Thoracic aorta (tissue), 2 donors: ENCODE data around the gene MYMK. TPM values are rescaled to one million over a fixed set of nuclear protein-coding genes. Genes with fewer than 3 reads are reported as not detected.

Experiments used
- ATAC-seq: fragments of 150-250 bp; one replicate; pipeline ENCODE4 v1.8.0; 2017; ENCODE audit warnings: low read depth; ENCODE audit not compliant: insufficient number of reproducible peaks, low FRiP score
- DNase-seq: peaks from one replicate; pipeline ENCODE4 v3.0.0-alpha.2; 2020; ENCODE audit warnings: low spot score
- H3K27ac ChIP-seq, 2 donors: fragments of 200-600 bp; sonication (generic); 1 replicate in 1 of 2; 2 replicates in 1 of 2; pipeline ENCODE4 v1.5.1; 2016; ENCODE audit warnings: mild to moderate bottlenecking in 2 of 2, moderate library complexity in 2 of 2
- H3K27me3 ChIP-seq: fragments of 200-600 bp; sonication (generic); replicated peaks from 2 replicates; pipeline ENCODE4 v1.6.0; 2016; ENCODE audit warnings: mild to moderate bottlenecking; ENCODE audit not compliant: insufficient read depth
- H3K36me3 ChIP-seq: fragments of 200-600 bp; sonication (generic); one replicate; pipeline ENCODE4 v1.5.1; 2016
- H3K4me1 ChIP-seq, 2 donors: fragments of 200-600 bp; sonication (generic); 1 replicate in 1 of 2; 2 replicates in 1 of 2; pipeline versions ENCODE4 v1.5.1 to v1.6.0; 2016; ENCODE audit warnings: low read depth in 2 of 2, mild to moderate bottlenecking in 1 of 2; ENCODE audit not compliant: control insufficient read depth in 1 of 2
- H3K4me3 ChIP-seq: fragments of 200-600 bp; sonication (generic); 2 replicates; pipeline ENCODE4 v1.5.1; 2016; ENCODE audit warnings: mild to moderate bottlenecking
- H3K9me3 ChIP-seq: fragments of 200-600 bp; sonication (generic); 2 replicates; pipeline ENCODE4 v1.5.1; 2016
- total RNA-seq, 2 donors: library from RNA; depleted of rRNA; stranded (reverse); fragments of >200 nt; gene quantifications; one replicate each; pipeline versions ENCODE4 v1.1.0 to v1.2.3, GENCODE V29; 2016
- TF ChIP-seq, protein P1 (sequence below): fragments of 200-600 bp; sonication (generic); IDR thresholded peaks from one replicate; pipeline ENCODE4 v1.5.1; 2019; ENCODE audit warnings: antibody characterized with exemption

MYMK gene
- total RNA-seq, 2 donors from 2014 or later: not detected

DNA sequence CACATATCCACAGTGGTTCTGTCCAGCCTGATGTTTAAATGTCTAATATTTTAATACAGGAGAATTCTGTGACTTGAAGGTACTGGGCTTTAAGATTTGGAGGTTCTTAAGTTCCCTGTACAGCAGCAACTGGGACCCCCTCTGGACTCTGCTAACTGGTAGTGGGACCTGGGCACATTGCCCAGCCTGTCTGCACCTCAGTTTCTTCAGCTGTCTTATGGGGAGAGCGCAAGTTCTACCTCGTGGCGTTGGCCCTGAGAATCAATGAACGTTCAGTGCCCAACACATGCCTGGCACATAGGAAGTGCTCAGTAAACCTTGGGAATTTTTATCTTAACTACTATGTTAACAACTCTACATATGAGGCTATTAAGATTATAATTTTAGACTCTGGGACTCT, 47.3 kb downstream of the MYMK start:
- TF ChIP-seq, protein P1, sequence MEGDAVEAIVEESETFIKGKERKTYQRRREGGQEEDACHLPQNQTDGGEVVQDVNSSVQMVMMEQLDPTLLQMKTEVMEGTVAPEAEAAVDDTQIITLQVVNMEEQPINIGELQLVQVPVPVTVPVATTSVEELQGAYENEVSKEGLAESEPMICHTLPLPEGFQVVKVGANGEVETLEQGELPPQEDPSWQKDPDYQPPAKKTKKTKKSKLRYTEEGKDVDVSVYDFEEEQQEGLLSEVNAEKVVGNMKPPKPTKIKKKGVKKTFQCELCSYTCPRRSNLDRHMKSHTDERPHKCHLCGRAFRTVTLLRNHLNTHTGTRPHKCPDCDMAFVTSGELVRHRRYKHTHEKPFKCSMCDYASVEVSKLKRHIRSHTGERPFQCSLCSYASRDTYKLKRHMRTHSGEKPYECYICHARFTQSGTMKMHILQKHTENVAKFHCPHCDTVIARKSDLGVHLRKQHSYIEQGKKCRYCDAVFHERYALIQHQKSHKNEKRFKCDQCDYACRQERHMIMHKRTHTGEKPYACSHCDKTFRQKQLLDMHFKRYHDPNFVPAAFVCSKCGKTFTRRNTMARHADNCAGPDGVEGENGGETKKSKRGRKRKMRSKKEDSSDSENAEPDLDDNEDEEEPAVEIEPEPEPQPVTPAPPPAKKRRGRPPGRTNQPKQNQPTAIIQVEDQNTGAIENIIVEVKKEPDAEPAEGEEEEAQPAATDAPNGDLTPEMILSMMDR: no peak
- Histone ChIP-seq H3K4me3 (no peak overlapping the region), H3K27ac (no peak overlapping the region), H3K4me1 (peaks cover 4 to 13% of the 10 kb centered on the region in 2 donors), H3K27me3 (no peaks in the 10 kb centered on the region), H3K36me3 (no peaks in the 10 kb centered on the region), H3K9me3 (no peaks in the 10 kb centered on the region)
- DNase-seq (no peak), ATAC-seq (no peak)

DNA sequence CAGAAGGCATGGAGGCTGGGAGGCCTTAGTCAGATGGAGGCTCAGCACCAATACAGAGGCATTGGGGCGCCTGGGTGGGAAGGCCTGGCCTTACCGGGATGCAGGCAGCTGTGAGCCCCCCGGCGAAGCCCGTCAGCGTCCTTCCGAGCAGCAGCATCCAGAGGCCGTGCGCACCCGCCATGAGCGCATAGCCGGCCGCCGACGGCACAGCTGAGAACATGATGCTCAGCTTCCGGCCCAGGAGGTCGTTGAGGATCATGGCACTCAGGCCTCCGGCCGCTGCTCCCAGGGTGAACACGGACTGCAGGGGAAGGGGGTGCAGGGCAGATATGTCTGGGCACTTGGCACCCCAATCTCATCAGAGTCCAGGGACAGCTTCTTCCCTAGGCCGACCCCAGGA, 47.8 kb downstream of the MYMK start:
- no peak overlapping the region for H3K27ac ChIP-seq
- ATAC-seq (no peak), DNase-seq (no peak)
- H3K27me3 ChIP-seq: no peaks in the 10 kb centered on the region
- H3K36me3 ChIP-seq: no peaks in the 10 kb centered on the region
- H3K4me3 ChIP-seq: no peak overlapping the region
- peaks cover 4 to 13% of the 10 kb centered on the region in 2 donors for H3K4me1 ChIP-seq
- H3K9me3 ChIP-seq: no peaks in the 10 kb centered on the region
- TF ChIP-seq, protein P1: no peak

DNA sequence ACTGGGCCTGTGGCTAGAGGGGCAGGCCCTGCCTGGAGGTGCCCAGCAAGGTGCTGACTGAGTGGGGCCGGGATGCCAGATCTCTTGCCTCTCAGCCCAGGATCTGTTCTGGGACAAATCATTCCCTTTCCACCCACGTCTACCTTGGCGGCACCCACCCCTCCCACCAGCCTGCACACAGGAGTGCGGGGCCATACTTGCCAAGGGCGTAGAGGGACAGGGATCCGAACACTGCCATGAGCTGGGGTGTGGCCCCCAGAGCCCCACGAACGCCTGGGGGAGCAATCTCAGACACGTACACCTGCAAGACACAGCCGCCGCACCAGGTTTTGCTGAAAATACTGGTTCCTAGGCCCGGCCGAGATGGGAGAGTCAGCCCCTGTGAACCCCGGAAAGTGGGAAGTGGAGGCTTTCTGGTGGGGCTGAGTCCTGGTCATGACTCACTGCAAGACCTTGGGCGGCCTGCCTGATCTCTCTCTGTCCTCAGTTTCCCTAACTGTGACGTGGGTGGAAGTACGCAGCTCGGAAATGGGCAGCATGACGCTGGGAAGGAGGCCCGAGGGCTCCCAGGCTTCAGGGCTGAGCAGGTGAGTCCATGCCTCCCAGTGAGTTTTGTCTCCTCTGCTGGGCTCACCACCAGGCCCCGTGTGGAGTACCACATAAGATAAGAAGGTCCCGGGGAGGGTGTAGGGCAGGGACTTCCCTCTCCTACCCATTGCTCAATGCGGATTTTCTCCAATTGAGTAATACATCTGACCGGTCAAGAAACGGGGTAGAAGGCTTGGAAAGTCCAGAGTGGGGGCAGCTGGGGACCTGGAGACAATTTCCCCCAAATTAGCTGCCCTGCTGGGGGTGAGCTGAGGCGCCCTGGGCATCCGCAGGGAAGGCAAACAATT, 48.5 kb downstream of the MYMK start:
- no peak for DNase-seq
- H3K4me1 ChIP-seq: peaks cover 4 to 13% of the 10 kb centered on the region in 2 donors
- no peaks in the 10 kb centered on the region for H3K9me3 ChIP-seq
- no peak overlapping the region for H3K27ac ChIP-seq
- H3K4me3 ChIP-seq: no peak overlapping the region
- H3K36me3 ChIP-seq: no peaks in the 10 kb centered on the region
- TF ChIP-seq, protein P1: no peak
- H3K27me3 ChIP-seq: no peaks in the 10 kb centered on the region
- ATAC-seq: no peak

DNA sequence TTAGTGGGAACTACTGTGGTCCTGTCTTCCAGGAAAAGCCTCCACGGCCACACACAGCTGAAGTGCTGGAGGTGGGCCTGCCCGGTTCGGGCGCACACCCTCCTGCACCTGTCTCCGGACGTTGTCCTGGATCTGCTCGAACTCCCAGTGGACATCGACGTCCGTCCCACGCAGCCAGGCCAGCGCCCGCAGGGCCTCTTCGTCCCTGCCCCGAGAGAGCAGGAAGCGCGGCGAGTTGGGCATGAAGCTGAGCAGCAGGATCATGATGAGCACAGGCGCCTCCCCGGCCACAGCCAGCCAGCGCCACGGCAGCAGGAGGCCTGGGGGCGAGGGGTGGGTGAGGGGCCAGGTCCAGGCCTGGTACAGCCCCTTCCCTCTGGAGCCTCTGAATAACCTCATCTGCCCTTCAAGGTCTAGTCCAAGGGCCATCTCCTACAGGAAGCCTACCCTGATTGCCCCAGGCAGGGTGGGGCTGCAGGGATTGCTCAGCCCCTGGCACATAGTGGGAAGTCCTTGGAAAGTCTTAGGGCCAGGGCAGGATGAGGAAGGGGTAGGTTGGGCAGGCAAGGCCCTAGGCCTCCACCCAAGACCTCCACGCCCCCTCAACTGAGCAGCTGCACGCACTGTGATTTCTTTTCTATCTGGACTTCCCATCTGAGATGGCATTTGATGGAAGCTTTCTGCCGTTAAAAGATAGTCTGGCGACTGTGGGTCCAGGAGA, 49.3 kb downstream of the MYMK start:
- DNase-seq (no peak), ATAC-seq (no peak)
- H3K4me1 ChIP-seq: peaks cover 4 to 13% of the 10 kb centered on the region in 2 donors
- H3K4me3 ChIP-seq: no peak overlapping the region
- no peaks in the 10 kb centered on the region for H3K9me3 ChIP-seq
- TF ChIP-seq, protein P1: no peak
- H3K36me3 ChIP-seq: no peaks in the 10 kb centered on the region
- no peaks in the 10 kb centered on the region for H3K27me3 ChIP-seq
- H3K27ac ChIP-seq: no peak overlapping the region

DNA sequence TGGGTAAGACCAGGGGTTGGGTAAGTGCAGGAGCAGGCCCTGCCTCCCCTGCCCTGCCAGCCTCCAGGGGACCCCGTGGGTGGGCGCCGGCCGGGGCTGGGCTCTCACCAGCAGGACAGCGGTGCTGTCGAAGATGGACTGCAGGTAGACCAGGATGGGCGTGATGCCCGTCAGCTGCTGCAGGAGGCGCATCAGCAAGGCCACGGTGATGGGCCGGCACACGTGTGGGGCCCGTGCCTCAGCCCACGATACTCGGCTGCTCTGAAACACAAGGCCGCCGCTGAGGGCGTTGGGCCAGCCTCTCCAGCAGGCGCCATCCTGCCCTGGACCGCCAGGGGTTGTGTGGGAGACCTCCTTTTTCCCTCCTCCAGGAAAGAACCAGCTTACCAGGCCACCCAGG, 49.9 kb downstream of the MYMK start:
- H3K9me3 ChIP-seq: no peaks in the 10 kb centered on the region
- TF ChIP-seq, protein P1: no peak
- H3K27ac ChIP-seq: no peak overlapping the region
- no peak overlapping the region for H3K4me3 ChIP-seq
- no peaks in the 10 kb centered on the region for H3K36me3 ChIP-seq
- H3K27me3 ChIP-seq: no peaks in the 10 kb centered on the region
- DNase-seq (no peak), ATAC-seq (no peak)
- peaks cover 4 to 13% of the 10 kb centered on the region in 2 donors for H3K4me1 ChIP-seq
